HK-2 (cell line): Measurements from ENCODE around the gene HPS6.

ENCODE experiments used
- DNase-seq: peaks from one replicate; pipeline ENCODE4 v3.0.0-alpha.2; 2018; ENCODE audit not compliant: unreplicated experiment

The HPS6 gene

DNA sequence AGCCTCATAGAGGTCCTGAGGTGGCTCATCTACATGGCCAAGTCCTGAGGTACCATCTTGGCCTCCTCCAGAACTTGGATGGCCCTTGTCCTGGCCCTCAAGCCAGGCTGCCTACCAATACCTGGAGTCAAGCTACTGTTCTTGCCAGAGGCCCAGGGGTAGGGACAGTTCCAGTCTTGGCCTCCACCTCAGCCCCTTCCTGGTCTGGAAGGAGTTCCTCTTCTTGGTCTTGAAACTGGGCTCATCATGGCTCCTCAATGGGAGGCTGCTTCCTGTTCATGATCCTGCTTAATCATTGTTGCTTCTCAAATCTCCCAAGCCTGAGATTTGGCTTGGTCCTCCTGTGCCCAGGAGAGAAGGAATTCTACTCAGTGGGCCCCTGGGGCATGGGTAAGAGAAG lies 3.9 kb downstream of the HPS6 start:
- no peak for DNase-seq

DNA sequence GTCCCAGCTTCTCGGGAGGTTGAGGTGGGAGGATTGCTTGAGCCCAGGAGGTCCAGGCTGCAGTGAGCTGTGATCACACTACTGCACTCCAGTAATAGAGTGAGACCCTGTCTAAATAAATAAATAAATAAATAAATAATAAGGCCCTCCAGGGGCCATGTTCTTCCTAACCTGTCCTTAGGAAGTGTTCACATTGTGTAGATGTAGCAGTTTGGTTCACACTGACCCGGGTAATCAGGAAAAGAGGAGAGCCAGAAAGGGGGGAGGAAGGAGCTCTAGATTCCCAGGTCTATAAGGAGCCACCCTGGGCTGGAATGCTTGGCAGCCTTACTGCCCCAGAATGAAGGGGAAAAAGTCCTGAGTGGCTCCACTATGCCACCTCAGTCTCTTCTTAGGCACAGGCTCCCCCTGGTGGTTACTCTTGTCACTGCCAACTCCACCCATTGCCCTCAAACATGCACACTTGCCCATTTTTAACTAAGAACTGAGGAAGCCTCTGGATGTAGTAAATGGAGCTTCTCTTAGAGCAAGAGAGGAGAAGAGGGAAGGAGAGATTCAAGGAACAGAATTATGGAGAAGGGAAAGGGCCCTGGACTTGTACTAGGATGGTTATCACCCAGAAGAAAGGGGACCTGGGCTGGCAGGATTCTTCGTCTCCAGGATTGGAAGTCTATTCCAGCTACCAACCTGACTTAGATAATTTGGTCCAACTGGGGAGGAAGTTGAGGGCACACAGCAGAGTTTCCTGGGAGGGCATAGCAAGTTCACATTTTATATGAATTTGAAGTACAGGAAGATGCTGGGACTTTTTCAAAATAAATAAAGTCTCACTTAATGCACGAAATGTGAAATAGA lies 7.8 kb downstream of the HPS6 start:
- DNase-seq = peak; percentile 85

DNA sequence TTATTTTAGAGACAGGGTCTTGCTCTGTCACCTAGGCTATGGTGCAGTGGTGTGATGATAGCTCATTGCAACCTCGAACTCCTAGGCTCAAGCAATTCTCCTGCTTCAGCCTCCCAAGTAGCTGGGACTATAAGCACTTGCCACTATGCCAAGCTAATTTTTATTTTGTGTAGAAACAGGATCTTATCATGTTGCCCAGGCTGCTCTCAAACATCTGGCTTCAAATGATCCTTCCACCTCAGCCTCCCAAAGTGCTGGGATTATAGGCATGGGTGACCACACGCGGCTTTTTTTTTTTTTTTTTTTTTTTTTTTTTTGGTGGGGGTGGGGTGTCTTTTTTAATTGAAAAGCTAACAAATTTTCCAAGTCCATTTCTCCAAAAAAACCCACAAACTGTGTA lies 18.4 kb downstream of the HPS6 start:
- DNase-seq = no peak

DNA sequence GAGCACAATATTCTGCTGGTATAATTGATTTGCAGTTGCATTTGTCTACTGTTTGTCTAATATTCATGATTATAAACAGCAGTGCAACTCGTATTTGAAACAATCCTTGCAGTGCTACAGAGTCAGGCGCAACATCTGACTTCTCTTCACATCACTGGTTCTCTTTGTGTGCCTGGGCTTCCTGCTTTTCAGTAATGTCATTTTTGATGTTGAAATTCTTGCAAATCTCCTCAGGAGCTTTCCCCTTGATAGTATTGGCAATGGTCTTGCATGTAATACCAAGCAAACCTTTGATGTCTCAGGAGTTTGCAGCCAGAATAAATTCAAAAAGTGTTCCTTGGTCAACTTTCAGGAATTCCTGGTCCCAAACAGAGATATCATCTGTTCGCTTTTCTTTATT lies 20.2 kb downstream of the HPS6 start:
- DNase-seq = no peak

DNA sequence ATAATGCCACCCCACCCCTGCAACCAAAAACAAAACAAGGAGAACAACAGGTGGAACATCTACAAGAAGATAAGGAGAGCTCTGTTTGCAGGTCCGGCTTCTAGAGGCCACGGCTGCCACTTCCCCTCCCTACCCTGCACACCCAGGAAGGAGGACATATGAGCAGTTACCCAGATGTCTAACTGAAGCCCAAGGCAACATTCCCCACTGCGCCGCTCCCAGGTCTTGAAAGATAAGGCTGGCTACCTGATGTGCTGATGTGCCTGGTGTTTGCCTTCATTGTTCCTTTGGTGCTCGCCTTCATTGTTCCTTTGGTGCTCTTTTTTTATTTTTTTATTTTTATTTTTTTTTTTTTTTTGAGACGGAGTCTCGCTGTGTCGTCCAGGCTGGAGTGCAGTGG lies 21.0 kb downstream of the HPS6 start:
- no peak for DNase-seq

DNA sequence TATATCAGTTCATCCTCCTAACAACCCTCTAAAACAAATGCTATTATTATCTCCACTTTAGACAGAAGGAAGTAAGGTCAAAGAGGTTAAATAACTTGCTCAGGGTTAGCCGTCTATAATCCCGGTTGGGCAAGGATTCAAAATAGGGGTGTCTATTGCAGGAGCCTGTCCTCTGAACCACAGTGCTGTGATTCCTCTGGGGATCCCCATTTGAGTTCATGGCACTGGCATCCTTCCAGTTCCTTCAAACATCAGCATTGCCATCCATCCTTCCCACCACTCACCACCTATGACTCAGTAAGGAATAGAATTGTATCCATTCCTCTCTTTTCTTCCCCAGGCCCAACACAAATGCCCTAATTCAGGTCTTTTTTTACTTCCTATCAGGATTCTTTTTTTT lies 25.6 kb downstream of the HPS6 start:
- DNase-seq = no peak

DNA sequence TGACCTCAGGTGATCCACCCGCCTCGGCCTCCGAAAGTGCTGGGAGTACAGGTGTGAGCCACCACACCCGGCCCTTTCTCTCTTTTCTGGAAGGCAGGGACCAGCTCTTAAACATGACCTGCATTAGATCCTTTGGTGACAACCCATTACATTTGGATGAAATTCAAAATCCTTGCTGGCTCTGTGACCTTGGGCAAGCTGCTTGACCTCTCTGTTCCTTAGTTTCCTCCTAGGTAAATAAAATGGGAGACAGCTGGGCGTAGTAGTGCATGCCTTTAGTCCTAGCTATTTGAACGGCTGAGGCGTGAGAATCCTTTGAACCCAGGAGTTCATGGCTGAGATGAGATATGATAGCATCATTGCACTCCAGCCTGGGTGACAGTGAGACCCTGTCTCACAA lies 31.3 kb downstream of the HPS6 start:
- no peak for DNase-seq

DNA sequence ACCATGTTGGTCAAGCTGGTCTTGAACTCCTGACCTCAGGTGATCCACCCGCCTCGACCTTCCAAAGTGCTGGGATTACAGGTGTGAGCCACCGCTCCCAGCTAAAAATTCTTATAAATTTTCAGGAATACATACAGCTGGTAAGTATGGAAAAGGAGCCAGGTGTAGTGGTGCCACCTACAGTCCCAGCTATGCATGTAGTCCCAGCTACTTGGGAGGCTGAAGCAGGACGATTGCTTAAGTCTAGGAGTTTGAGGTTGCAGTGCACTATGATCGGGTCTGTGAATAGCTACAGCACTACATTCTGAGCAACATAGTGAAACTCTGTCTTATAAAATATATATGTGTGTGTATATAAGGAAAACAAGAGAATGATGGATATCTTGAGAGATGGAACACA lies 36.0 kb downstream of the HPS6 start:
- DNase-seq = no peak

DNA sequence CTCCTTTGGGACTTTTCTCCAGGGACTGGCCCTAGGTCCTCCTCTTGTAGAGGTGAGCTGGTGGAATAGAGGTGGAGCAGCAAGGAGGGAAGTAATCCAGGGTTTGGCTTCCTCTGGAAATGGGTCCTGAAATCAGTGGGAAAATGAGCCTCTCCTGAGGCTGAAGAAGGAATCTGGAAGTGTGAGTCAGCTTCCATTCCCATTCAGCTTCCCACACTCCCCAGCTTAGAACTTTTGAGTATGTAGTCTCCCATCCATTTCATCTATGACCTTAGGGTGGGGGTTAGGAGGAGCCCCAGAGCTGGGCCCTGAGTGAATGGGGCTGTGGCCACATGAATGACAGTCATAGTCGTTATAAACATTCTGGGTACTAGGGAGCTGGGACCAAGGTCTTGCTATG lies 37.3 kb downstream of the HPS6 start:
- DNase-seq = no peak

DNA sequence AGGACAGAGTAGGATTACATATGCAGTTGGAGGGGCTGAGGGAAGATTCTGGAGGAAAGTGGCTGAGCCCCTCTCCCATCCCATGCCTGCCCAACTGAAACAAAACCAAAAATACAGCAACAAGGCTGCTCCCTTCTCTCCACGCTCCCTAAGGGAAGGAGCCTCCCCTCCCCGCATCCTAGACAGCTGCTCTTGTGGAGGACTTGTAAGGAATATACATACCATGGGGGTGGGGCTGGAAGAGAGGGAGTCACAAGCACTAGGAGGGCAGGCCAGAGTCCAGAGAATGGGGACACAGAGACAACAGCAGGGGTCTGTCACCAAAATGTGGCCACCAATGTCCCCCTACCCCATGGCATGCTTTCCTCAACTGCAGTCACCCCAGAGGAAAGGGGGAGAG lies 41.8 kb downstream of the HPS6 start:
- DNase-seq = no peak

DNA sequence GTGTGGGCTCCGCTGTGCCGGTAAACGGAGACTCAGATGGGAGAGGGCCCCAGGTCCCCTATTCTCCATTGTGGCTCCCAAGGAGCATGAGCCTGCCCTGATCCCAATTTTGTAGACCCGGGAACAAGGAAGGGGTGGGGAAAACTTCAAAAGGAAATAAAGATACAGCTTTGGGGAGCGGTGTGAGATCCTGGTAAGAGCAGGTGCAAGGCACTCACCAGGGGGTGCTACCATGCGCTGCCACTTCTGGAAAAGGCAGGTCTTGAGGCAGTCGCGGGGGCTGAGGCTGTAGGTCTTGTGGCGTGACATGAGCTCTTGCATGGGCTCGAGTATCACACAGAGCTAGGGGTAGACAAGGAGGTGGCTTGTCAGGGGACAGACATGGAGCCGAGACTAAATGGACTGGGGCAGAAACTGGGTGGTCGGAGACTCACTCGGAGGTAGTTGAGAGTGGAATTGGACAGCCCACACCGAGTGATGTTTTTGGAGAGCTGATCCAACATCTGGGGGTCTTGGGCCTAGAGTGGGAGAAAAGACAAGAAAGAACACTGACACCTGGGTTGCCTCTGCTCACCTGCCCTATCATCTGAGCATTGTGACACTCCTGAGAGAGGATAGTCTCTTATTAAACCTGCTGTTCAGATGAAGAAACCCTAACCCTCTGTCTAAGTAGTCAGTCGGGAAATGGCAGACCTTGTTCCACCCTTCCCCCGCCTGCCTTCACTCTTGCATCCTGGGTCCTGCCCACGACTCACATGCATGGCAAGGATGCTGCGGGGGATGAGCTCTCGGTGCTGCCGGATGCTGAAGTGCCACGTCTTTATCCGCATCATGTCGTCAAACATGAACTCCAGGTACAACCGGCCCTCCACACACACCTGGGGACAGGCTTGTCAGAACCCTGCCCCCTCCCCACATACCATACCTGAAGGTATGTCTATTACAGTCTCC lies 44.3 kb downstream of the HPS6 start:
- DNase-seq = no peak

DNA sequence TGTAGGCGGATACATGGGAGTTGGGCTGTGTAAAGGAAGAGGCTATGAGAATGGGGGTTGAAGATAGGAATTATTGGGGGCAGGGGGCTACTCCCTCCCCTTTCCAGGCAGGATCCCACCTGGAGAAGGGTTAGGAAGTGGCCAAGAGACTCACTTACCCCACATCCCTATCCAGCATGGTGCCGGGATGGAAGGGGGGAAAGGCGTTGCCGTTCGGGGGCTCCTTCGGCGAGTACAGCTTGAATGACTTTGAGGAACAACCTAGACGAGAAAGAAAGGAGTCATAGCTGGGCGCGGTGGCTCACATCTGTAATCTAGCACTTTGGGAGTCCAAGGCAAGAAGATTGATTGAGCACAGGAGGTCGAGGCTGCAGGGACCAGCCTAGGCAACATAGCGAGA lies 46.1 kb downstream of the HPS6 start:
- no peak for DNase-seq

DNA sequence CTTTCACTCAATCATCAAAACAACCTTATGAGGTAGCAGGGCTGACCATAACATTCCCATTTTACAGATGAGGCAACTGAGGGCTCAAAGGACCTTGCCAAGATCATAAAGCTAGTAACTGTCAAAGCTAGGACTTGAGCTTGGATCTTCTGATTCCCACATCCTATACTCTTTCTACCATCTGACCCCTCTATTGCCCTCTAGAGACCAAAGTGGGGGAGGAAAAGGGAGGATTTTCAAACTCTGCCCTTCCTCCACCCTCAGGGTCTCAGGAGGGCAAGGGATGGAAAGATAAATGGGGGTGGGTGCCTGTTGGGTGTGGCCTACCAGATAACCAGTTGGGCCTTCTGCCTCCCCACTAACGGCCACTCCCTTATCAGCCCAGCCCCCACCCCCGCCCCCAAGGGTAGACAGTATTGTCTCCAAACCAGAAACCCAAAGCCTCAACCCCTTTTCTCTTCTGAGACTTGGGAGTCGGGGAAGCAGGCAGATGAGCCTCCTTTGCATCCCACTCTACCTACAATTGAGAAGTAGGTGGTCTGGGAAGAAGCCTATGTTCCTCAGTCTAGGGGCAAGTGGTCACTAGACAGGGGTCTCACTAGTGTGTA lies 47.2 kb downstream of the HPS6 start:
- no peak for DNase-seq

DNA sequence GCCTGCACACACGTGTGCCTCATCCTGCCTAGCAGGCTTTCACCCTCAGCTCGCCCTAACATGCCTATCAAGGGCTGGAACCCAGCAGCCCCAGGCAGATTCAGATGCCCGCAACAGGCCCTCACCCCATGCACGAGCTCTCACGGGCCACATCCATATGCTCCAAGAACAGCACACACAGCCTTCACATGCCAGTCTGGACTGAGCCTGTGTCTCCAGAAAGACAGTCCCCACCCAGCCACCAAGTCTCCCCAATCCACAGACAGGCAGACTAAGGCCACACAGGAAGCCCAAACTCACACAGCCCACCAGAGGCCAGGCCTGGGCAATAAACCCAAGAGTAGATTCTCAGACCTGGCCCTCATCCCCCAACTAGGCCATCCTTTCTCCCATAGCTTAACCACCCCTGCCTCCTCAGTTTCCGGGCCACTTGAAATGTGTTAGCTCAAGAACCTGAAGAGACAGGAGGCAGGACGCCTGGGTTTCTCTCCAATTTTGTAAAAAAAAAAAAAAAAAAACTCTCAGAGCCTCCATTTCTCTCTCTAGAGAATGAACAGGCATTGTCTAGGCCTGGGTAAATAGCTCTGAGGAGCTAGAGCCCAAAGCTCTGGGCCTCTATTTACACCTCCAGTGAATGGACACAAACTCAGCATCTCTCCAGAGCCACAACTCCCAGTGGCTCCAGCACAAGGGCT lies 48.3 kb downstream of the HPS6 start:
- DNase-seq = no peak

DNA sequence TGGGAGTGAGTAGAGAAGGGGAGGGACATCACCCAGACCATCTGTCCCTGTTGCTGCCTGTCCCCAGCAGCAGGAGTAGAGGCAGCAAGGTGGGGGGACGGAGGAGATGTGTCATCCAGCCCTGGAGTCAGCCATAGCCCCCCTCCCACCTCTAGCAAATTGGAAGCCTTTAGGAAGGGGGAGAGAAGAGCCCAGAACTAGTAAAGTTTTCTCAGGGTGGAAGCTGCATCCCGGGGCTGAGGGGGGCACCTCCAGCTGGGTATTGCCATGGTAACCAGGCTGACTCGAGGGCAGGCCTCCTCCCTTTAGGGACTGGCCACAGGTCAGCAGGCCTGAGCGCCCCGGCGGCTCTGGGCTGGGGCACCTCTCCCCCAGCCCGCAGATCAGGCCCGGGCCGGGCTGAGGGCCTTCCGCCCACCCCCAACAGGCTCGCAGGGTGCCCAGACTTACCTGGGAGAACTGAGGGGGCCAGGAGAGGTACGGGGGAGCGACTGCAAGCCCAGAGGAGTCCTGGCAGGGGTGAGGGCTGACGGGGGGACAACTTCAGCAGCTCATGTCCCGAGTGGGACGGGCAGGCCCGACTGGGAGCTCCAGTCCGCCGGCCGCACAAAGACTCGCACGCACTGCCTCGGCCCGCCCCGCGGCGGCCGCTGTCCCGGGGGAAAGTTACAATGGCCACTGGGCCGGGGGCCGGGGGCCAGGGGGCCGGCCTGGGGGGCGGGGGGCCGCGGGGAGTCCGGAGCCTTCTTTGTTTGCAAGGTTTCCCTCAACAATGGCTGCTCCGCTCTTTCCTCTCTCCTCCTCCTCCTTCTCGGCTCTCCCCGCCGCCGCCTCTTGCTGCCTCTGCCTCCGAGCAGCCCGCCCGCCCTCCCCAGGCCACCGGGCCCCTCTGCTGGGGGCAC lies 49.1 kb downstream of the HPS6 start:
- DNase-seq = peak; percentile 47

DNA sequence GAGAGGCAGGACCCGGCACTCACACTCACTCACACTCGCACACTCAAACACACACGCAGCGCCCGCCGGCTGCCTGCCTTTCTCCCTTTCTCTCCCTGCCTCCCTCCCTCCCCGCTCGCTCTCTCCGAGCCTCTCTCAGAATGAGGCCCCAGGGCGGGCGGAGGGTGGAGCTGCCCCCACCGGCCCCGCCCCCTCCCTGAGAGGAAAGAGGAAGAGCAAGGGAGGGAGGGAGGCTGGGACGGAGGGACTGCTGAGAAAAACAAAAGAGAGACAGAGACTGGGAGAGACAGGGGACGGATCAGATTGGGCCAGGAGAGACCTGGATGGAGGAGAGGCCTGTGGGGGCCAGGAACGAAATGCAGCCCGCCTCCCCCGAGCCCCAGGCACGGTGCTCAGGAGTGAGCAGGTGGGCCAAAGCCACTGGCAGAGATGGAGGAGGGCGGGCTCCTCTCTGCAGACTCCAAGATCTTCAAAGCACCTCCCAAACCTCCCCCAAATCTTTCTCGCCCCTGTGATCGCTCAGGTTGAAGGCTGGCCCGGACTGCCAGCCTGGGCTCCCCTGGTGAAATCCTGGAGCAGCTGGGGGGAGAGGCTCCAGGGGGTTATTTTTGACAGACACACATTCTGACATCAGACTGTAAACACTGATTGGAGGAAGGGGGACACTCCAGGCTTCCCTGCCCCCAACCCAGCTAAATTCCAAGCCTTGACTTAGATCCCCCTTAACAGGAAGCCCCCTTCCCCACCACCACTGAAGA lies 49.9 kb downstream of the HPS6 start:
- DNase-seq = peak; percentile 90

DNA sequence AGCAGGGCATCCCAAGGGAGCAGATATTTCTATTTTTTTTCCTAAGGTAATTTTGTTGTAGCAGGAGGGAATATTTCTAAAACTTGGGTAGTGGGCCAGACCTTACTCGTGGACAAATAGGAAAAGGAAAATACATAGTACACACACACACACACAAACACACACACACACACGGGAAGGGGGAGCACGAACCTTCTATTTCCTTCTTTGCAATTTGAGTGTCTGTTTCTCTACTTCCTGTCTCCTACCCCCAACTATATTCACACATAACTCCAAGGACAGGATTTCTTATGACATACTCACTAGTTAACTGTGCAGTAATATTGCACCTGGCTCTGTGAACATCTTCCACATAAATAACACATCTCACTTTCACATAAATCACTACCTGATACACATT lies 50.6 kb downstream of the HPS6 start:
- DNase-seq = no peak

DNA sequence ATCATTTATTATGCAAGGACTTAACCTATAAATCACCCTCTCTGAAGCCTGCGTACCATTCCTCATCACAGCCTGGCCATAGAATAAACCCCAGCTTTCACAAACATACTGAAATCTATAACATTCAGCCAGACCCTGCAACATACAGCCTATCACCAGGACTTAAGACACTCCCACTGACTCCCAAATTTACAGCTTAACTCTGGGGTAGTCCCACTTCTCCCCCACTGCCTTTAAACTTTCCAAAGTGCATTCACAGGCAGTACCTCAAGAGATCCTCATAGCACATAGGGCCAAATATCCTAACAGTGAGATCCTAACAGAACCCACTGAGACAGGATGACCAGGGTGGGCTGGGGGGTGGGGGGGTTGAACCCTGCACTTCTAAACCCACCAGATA lies 51.5 kb downstream of the HPS6 start:
- no peak for DNase-seq
